ENCODE data around the gene SMNDC1.

The SMNDC1 gene

DNA sequence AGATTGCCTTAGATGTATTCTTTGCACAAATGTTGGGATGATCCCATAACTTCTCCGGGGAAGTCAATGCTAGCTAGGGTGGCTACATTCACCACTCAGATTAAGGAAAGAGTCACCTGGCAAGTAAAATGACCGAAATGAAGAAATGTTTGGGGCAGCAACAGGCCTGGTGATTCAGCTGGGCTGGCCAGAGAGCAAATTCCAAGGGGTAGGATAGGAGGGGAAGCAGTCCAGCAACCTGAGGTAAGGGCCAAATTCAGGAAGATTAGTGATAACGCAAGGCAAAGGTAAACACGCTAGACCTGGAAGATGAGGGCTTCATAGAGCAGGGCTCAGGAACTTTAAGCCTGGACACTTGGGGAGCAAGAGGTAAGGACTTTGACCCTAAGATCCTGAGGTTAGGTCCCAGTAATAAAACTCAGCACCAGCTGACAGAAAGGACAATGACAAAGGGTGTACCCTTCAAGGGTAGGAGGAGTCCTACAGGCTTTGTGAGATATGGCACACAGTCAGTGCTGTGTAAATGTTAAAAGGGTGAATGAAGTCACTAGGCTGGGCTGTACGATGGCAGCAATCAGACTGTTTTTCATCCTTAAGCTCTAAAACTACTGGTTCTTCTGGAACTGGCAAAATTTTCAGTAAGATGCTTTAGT is 22.7 kb upstream of the SMNDC1 start:
- no peak for DNase-seq (ENCODE audit: low spot score)

DNA sequence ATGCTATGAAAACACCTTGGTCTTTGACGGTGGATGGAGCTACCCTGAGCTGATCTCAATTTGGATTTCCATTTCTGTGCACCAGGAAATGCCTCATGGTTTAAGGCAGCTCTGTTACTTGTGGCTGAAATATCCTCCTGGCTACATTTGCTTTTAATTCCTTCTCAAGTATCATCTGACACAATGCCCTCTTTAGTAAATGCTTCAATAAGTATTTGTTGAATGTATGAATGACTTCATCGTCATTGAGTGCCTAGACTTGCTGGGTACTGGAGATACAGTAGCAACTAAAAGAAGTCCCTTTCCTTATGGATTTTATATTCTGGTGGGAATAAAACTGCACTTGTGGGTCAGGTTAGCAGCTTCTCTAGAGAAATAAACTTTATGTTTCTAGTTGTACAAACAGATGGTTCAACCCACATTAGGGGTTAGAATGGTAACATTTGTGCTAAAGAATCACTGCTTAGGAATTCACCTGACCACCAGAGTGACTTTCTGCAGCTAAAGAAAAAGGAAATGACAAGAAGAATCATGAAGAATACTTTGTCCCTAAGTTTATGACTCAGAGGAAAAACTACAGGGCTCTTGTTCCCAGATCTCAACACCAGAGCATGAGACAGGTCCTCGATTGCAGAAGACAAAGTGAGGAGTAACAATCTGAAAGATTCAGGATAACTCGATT is 21.8 kb upstream of the SMNDC1 start:
- no peak for DNase-seq (ENCODE audit: low spot score)

DNA sequence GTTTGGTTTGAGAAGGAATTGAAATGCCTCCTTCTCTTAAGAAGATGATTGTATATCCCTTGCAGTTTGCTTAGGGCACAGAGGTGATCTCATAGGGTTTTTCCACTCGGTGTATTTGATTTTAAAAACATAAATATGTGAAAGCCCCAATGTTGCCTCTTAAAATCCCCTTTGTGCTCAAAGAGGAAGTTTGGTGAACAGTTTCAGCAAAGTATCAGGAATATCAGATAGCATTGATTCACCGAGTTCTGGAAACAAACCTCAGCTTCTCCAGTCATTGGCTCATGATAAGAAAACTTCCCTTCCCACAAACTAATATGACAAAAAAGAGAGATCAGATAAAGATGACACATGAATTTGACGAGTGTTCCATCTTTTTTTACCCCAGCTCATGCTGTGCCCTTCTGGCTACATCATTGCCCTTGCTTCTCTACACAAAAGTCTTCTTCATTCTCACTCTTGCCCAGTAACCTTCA is 20.1 kb upstream of the SMNDC1 start:
- DNase-seq (ENCODE audit: low spot score): no peak

DNA sequence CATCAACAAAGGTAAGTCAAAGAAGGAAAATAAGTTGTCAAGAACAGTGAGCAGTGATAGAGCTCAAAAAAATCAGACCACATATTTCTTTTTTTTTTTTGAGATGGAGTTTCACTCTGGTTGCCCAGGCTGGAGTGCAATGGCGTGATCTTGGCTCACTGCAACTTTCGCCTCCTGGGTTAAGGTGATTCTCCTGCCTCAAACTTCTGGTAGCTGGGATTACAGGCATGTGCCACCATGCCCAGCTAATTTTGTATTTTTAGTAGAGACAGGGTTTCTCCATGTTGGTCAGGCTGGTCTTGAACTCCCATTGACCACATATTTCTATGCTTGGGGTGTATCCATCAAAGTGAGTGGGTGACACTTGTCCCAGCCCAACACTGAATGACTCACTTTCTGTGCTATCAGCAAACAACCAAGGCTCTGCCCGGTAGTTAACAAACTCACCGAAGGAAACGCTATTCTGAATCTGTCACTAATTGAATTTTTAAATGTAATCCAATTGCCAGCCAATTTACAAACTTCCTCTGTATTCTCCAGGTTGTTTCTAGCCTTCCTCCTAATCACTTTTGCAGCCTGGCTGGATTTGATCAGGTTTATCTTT is 19.6 kb upstream of the SMNDC1 start:
- DNase-seq (ENCODE audit: low spot score): no peak

DNA sequence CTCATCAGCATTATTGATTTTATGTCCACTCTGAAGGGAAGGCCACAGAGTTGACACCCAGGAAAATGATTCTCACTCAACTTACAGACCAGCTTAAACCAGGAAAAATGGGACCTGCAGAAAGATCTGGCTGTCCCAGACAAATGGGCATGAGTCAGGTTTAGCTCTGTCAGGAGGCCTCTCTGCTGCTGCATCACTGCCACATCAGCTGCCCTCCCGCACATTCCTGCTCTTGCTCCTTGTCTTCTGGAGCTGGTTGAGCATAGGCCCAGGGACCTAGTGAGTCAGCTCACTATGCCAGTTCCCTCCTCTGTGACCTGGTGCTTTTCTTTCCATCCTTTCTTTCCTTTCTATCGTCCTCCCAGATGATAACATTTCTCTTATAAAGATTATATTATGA is 18.8 kb upstream of the SMNDC1 start:
- no peak for DNase-seq (ENCODE audit: low spot score)

DNA sequence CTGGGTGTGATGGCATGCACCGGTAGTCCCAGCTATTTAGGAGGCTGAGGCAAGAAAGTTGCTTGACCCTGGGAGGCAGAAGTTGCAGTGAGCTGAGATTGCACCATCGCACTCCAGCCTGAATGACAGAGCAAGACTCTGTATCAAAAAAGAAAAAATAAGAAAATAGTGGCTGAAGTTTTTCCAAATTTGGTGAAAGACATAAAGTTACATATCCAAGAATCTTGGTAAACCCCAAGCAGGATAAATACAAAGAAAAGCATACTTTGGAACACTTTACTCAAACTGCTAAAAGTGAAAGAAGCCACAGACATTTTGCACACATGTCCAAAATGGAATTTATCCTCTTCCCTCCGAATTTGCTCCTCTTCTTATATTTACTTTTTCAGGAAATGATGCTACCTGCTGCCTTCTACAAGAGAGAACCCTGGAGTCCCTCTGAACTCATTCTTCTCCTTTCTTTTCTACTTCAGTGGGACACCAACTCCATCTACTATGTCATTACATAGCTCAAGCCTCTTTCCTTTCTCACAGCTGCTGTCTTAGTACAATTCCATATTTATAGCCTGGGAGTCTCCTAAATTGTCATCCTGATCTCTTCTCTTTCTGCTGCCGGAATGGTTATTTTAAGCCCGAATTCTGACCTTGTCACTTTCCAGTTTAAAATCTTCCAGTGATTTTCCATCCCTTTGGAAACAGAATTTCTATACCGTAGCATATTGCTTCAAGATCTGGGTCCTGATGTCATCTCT is 17.3 kb upstream of the SMNDC1 start:
- DNase-seq (ENCODE audit: low spot score): no peak

DNA sequence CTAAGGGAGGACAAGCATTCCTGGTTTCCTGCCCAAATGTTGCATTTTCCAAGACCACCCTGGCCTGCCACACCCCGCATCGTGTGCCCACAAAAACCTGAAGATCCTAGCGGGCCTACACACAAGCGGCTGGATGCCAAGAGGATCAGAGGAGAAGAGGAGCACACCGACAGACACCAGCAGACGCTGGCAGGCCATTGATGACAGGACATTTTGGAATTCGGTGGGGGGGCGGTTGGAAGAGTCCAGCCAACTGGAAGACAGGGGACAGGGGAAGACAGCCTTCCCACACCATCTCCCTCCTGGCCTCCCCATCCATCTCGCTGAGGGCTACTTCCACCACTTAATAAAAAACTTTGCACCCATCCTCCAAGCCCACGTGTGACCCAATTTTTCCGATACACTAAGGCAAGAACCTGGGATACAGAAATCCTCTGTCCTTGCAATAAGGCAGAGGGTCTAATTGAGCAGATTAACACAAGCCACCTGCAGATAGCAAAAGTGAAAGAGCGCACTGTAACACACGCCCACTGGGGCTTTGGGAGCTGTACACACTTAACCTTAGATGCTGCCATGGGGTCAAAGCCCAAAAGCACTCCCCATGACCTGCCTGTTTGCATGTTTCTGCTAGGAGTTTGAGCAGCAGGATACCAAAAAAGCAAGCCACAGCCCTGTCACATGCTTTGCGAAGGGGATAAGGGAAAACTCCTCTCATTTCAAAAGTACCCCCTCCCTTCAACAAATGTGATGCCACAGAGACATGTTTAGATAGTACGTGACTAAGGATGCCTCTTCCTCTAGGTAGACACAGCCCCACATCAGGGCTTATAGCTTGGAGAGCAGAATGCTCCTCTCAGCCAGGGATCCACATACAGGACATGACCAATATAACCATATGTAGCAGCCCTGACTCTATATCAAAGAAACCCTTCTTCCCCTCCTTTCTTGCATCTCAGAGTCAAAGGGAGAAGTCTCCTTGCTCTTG is 13.4 kb upstream of the SMNDC1 start:
- no peak for DNase-seq (ENCODE audit: low spot score)

DNA sequence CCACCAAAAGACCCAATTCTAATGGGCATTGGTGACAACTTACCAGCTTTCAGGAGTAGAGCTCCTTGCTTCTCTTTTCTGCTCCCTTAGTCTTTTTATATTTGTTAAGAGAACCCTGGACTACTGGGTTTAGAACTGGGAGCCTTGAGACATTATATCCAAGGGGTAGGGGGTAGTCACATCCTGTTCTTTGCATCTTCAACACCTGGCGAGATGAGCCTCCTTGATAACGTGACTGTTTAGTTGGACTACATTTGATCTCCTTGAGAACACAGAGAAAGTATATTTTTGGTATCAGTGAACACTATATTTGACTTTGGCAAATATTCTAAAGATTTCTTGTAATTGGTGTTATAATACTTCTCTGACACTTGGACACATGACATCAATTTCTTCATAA is 9.0 kb upstream of the SMNDC1 start:
- DNase-seq (ENCODE audit: low spot score): no peak

DNA sequence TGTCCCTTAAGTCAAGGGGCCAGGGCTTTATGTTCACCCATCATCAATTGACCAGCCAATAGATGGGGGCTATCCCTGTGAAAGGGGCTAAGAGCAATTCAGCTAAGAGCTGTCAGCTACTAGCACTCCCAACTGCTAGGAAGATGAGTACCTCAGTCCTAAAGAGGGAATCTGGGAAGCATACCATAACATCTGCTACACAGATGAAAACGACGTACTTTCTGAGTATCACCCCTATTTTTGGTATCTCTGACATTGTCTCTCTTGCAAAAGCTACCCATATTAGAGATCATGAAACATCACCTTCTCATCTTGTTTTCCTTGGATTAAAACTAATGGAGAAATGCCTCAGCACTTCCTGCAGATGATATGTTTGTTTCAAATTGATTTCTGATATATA is 7.5 kb upstream of the SMNDC1 start:
- DNase-seq (ENCODE audit: low spot score): no peak

DNA sequence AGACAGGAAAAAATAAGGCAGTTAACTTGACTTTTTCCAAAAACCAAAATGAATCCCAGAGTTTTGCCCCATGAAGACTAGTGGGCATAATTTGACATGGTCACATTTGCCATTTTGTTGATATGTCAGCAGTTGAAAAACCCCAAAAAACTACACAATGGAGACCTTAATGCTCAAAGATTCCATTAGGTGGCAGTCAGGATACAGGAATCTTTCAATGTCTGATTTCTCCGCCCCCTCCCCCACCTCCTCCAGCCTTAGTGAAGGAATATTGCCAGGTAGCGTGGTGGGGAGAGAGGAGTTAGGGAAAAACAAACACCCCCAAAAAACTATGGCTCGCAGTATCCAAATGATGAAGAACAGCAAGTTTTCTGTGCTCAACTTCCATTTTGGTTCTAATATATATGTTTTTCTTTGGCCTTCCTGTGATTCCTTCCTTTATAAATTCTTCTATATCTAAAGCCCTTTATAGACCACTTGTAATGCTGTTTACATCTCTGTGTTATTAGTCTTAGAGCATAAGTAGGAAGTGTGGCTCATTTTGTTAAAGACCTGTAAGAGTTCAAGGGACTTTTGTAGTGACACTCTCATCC is 6.7 kb upstream of the SMNDC1 start:
- peak; percentile 45 for DNase-seq (ENCODE audit: low spot score)

DNA sequence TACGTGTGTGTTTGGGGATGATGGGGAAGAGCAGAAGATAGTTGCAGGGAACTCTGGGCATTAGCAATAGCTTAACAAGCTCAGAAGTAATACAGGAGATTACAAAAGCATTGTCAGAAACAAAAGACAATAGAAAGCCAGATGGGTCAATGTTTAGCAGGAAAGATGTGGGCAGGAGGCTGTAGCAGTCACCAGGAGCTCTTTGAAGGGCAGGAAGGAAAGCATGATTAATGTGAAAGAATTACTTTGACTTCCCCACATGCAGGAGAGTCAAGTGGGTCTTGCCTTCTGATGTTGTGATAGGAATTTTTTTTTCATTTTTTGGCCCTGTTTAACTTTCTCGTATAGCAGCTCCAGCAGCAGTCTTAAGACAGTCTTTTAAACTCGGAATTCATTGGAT is 6.0 kb upstream of the SMNDC1 start:
- DNase-seq (ENCODE audit: low spot score): no peak

DNA sequence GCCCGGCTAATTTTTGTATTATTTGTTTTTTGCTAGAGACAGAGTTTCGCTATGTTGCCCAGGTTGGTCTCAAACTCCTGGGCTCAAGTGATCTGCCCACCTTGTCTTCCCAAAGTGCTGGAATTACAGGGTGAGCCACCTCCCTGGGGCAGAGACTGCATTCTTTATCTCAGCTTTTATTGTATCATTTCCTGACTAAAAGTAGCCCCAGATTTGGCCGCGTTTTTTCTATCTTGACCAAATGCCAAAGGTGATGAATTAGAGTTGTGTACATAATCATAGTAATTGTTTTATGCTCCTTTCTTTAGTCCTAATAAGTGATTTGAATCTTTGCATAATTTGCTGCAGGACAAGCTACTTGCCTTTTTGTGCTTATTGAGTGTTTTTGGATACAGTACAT is 3.1 kb upstream of the SMNDC1 start:
- no peak for DNase-seq (ENCODE audit: low spot score)

DNA sequence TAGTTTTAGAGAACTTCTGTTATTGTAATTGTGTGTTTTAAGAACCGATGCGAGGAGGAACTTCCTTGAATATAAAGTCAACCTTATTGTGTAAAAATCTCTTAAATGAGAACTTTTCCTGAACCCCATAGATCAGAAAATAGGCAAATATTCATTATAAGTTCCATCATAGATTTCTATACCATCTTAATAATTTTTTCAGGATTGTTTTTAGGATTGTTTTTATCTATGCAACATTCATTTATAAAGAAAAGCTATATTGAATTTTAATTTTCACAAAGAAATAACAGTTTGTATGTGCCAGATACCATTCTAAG is 1.7 kb upstream of the SMNDC1 start:
- no peak for DNase-seq (ENCODE audit: low spot score)

DNA sequence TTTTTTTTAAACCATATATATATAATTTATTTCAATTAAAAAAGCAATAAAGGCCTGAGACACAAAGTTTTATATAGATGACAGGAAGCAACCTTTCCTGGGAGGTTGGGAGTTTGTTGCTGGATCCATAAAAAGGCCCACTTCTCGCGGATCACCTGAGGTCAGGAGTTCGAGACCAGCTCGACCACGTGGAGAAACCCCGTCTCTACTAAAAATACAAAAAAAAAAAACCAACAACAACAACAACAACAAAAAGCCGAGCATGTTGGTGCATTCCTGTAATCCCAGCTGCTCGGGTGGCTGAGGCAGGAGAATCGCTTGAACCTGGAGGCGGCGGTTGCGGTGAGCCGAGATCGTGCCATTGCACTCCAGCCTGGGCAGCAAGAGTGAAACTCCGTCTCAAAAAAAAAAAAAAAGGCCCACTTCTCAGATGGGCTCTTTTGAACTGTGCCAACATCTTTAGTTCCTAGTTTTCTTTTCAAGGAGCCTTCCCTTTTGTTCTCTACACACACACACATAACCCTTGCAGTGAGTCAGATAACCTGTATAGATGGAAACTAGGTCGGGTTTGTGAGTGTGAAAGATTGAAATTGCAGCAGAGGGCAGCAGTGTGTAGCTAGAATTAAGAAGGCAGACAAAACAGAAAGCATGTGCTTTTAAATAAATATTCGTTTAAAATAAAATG is 1.2 kb upstream of the SMNDC1 start:
- peak; percentile 74 for DNase-seq (ENCODE audit: low spot score)

DNA sequence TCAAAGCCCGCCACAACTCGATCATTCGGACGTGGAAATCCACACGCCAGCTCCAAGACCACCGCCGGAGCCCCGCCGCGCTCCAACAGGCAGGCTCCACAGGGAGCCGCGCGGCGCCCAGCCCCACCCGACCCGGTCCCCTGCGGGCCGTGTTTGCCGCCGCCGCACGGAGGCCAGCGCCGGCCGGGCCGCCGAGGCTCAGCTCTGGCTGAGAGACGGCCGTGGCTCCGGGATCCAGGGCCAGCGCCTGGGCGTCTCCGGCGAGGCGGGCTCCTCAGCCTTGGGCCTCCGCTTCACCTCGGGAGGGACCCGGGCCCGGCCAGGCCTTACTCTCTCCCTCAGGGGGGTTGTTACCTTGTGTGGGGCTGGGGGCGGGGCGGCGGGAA is 333 bp downstream of the SMNDC1 start:
- no peak for DNase-seq (ENCODE audit: low spot score)

DNA sequence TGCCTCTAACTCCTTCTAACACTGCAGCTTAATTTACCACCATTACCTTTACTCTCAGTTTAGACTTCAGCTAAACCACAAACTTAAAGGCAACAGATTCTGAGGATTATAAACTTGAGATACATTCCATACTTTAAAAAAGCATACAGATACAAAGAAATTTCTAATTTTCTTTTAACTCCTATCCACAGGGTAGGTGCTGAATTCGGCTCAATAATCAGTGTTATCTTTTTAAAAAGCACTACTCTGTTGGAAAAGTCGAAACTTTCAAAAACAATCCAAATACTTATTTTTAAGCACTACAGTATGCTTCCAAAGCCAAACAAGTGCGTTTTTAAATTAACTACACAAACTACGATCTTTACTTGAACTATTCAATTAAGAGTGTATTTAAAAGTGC is 1.0 kb downstream of the SMNDC1 start:
- no peak for DNase-seq (ENCODE audit: low spot score)

DNA sequence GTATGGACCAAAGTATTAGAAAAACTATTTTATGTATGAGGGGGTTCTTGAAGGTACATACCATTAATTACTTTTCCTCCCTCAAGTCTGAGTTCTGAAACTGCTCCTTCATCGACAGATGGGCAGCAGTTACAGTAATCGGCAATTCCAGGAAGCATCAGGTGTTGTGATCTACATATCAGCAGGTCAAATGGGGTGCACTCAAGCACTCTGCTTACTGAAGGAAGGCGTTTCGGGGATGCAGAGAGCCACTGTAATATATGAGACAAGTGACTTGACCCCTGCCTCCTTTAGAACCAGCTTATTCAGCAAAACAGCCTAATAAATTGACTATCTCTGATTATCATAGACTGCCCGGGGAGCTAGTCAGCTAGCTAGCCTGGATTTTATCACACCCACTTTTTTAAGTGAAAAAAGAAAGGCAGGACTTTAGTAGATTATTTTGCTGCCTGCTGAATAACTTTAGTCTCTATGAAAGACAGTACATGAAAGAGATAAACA is 4.2 kb downstream of the SMNDC1 start:
- no peak for DNase-seq (ENCODE audit: low spot score)

DNA sequence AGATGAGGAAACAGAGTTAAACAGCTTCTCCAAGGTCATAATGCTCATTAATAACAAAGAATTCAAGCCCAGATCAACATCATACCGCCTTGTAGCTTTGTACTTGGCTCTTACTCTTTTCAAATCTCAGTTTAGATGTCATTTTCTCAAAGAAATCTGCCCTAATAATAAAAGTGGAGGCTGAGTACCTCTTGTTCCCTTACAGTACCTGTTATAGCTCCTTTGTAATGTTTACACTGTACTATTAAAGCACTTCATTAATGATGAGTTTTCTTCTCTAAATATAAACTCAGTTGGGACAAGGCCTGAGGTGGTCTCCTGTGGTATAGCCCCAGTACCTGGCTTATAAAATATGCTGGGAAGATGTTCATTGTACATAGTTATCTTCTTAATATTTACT is 7.8 kb downstream of the SMNDC1 start:
- no peak for DNase-seq (ENCODE audit: low spot score)

DNA sequence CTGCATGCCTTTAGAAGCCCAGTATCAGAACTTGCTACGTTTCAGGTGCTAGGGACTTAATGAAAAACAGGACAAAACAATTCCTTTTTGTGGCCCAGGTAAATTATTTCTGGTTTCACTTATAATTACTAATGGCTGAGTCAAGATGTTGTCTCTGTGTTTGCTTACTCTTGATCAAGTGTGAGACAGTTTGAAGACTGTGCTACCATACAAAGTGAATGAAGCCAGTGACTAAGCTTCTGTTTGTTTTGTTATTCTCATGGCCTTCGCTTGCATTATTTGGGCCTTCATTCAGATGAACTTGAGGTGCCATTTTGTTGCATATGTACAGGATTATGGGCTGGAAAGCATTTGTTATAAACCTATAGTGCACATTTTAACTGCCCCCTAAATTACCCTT is 17.9 kb downstream of the SMNDC1 start:
- DNase-seq (ENCODE audit: low spot score): no peak

DNA sequence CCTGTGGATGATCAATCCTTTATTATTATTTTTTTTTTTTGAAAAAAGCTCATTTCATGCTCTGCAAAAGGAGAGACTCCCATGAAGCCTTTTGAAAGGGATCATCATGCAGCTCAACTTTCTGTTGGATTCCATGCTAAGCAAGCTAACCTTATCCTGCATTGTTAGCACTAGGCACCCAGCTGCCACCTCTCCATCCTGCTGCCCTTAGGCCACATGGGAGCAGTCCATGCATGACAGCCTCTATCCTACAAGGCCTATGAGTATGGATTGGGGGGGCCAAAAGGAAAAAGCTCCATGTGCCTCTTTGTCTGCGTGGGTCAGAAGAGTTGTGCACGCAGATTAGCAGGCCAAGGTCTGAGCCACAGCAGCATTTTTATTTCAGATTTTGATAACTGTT is 19.2 kb downstream of the SMNDC1 start:
- DNase-seq (ENCODE audit: low spot score): no peak

DNA sequence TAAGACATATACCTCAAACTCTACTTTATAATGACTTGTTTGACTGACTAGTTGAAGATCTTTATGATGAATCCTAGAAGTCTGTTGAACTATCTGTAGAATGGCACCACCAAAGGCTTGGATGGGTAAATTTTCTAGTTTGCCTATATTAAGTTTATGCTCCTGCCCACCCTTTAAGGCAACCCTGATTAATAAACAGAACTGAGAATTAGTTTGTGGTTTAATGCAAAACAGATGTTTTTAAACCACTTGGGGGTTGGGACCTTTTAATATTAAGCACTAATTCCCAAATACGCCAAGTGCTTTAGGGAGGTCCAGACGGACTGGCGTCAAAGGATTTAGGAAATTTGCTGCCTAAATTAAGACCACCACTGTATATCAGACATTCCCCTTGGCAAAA is 20.5 kb downstream of the SMNDC1 start:
- DNase-seq (ENCODE audit: low spot score): no peak
